SU-DHL-6 (cell line): ENCODE results near the gene CD151.

Source experiments
- H2AFZ ChIP-seq: fragments of 200-600 bp; sonication (generic); 2 replicates; pipeline ENCODE4 v1.6.1; 2014; ENCODE audit warnings: low read depth, mild to moderate bottlenecking, moderate library complexity, mixed read lengths, antibody characterized with exemption, low read length; ENCODE audit not compliant: severe bottlenecking
- H3F3A ChIP-seq: fragments of 200-600 bp; shearing (Covaris generic); 2 replicates; pipeline ENCODE4 v1.6.0; 2016; ENCODE audit warnings: antibody characterized with exemption, mild to moderate bottlenecking; ENCODE audit not compliant: insufficient read depth
- H3K27ac ChIP-seq: fragments of 200-600 bp; sonication (generic); 2 replicates; pipeline ENCODE4 v1.5.1; 2016; ENCODE audit warnings: low read depth, mild to moderate bottlenecking, low read length, moderate library complexity, mixed read lengths
- H3K27me3 ChIP-seq: fragments of 200-600 bp; sonication (generic), shearing (Covaris generic); 2 replicates; pipeline ENCODE4 v1.6.0; 2014; ENCODE audit warnings: mild to moderate bottlenecking, low read length
- H3K36me3 ChIP-seq: fragments of 200-600 bp; sonication (generic); 2 replicates; pipeline ENCODE4 v1.6.1; 2014; ENCODE audit warnings: mild to moderate bottlenecking, low read length, mixed read lengths
- H3K4me2 ChIP-seq: fragments of 300-600, 200-600 bp; shearing (Covaris generic), sonication (generic); 2 replicates; pipeline ENCODE4 v1.6.0; 2014; ENCODE audit warnings: low read length, low read depth, mild to moderate bottlenecking; ENCODE audit not compliant: poor library complexity, severe bottlenecking
- H3K4me3 ChIP-seq: fragments of 200-600 bp; sonication (generic); 2 replicates; pipeline ENCODE4 v1.5.1; 2014; ENCODE audit warnings: antibody characterized with exemption, low read length, mild to moderate bottlenecking, mixed read lengths; ENCODE audit not compliant: insufficient read depth, poor library complexity, severe bottlenecking
- H3K79me2 ChIP-seq: fragments of 200-600 bp; sonication (generic); 2 replicates; pipeline ENCODE4 v1.6.1; 2014; ENCODE audit warnings: mild to moderate bottlenecking, low read length, moderate library complexity; ENCODE audit not compliant: insufficient read depth
- H3K9ac ChIP-seq: fragments of 200-600 bp; sonication (generic); 2 replicates; pipeline ENCODE4 v1.7.0; 2014; ENCODE audit warnings: mild to moderate bottlenecking, low read length
- H3K9me2 ChIP-seq: fragments of 200-600 bp; sonication (generic); replicated peaks from 2 replicates; pipeline ENCODE4 v1.6.1; 2014; ENCODE audit warnings: low read length; ENCODE audit not compliant: insufficient read depth
- H3K9me3 ChIP-seq: fragments of 200-600 bp; sonication (generic); 2 replicates; pipeline ENCODE4 v1.6.1; 2014; ENCODE audit warnings: low read length, mixed read lengths; ENCODE audit not compliant: insufficient read depth
- H4K20me1 ChIP-seq: fragments of 200-600 bp; sonication (generic); 2 replicates; pipeline ENCODE4 v1.6.1; 2014; ENCODE audit warnings: low read depth, mild to moderate bottlenecking, antibody characterized with exemption, low read length, moderate library complexity, mixed read lengths
- EZH2phosphoT487 ChIP-seq: fragments of 200-600 bp; sonication (generic), shearing (Covaris generic); conservative IDR thresholded peaks from 2 replicates; pipeline ENCODE4 v1.6.1; 2018; ENCODE audit warnings: mild to moderate bottlenecking, antibody characterized with exemption, low read length, moderate library complexity, mixed read lengths
- TF ChIP-seq, protein P1 (sequence below): fragments of 200-600 bp; sonication (generic); IDR thresholded peaks from one replicate; pipeline ENCODE4 v1.5.1; 2017; ENCODE audit warnings: antibody characterized with exemption, mild to moderate bottlenecking, low read length, moderate library complexity; ENCODE audit not compliant: insufficient read depth, poor library complexity, severe bottlenecking

CD151 gene

DNA sequence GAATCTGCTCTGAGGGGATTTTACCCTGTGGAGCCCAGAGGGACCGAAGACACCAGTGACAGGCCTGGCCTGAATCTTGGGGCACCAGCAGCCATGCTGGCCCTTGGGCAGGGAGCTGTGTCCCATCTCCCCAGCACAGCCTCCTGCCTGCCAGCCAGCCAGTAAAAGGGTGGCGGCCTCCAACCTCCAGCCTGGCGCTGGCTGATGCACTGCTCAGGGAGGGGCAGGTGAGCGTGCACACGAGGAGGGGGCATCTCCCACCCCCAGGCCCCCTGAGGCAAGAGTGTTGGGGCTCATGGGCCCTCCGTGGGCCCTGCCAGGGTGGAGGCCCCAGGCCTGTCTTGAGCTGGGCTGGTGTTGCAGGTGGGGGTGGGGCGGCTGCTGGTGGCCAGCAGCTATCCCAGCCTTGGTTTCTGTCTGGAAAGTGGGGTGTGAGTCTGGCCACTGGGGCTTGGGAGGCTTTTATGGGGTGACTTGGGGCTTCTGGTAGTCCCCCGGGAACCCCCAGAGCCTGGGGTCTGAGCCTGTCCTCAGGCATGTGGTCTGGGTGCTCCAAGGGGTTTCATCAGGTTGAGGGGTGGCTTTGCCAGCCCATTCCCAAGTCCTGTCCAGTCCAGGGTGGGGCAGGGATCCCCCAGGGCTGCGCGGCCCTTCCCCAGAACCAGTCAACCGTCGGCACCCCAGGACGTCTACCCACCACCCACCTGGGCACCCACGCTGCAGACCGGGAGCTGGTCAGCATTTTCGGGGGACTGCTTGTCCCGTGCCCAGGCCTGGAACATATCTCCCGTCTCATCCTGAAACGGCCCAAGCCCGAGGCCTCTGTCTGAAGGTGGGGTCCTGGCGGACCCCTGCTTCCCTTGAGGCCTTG lies 27.7 kb downstream of the CD151 start:
- no peaks in the 10 kb centered on the region for H3F3A ChIP-seq
- no peak overlapping the region for H2AFZ ChIP-seq
- H3K27me3 ChIP-seq, result no peaks in the 10 kb centered on the region
- no peaks in the 10 kb centered on the region for H4K20me1 ChIP-seq
- H3K79me2 ChIP-seq, result no peaks in the 10 kb centered on the region
- H3K36me3 ChIP-seq, result no peaks in the 10 kb centered on the region
- H3K4me2 ChIP-seq, result no peak overlapping the region
- H3K9ac ChIP-seq, result no peak overlapping the region
- H3K27ac ChIP-seq, result no peak overlapping the region
- TF ChIP-seq EZH2phosphoT487, result no peak
- TF ChIP-seq, protein P1, sequence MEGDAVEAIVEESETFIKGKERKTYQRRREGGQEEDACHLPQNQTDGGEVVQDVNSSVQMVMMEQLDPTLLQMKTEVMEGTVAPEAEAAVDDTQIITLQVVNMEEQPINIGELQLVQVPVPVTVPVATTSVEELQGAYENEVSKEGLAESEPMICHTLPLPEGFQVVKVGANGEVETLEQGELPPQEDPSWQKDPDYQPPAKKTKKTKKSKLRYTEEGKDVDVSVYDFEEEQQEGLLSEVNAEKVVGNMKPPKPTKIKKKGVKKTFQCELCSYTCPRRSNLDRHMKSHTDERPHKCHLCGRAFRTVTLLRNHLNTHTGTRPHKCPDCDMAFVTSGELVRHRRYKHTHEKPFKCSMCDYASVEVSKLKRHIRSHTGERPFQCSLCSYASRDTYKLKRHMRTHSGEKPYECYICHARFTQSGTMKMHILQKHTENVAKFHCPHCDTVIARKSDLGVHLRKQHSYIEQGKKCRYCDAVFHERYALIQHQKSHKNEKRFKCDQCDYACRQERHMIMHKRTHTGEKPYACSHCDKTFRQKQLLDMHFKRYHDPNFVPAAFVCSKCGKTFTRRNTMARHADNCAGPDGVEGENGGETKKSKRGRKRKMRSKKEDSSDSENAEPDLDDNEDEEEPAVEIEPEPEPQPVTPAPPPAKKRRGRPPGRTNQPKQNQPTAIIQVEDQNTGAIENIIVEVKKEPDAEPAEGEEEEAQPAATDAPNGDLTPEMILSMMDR, result no peak
- H3K4me3 ChIP-seq, result no peak overlapping the region
- H3K9me3 ChIP-seq, result no peaks in the 10 kb centered on the region
- no peaks in the 10 kb centered on the region for H3K9me2 ChIP-seq

DNA sequence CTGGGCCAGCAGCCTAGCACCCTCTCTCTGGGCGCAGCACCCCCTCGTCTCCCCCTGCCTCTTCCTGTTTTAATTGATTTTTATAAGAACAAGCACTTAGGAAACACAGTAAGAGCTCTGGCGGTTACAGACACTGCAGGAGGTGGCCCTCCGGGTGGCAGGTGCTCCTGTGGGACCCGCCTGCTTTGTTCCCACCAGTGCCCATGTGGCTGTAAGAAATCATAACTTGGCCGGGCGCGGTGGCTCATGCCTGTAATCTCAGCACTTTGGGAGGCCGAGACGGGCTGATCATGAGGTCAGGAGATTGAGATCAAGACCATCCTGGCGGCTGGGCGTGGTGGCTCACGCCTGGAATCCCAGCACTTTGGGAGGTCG lies 28.3 kb downstream of the CD151 start:
- Histone ChIP-seq H3K9ac (no peak overlapping the region), H3K27ac (no peak overlapping the region), H2AFZ (no peak overlapping the region), H3K79me2 (no peaks in the 10 kb centered on the region), H3K9me3 (no peaks in the 10 kb centered on the region), H4K20me1 (no peaks in the 10 kb centered on the region), H3K4me2 (no peak overlapping the region), H3K4me3 (no peak overlapping the region), H3K27me3 (no peaks in the 10 kb centered on the region), H3K9me2 (no peaks in the 10 kb centered on the region), H3F3A (no peaks in the 10 kb centered on the region), H3K36me3 (no peaks in the 10 kb centered on the region)
- TF ChIP-seq, protein P1, result no peak
- no peak for TF ChIP-seq EZH2phosphoT487

DNA sequence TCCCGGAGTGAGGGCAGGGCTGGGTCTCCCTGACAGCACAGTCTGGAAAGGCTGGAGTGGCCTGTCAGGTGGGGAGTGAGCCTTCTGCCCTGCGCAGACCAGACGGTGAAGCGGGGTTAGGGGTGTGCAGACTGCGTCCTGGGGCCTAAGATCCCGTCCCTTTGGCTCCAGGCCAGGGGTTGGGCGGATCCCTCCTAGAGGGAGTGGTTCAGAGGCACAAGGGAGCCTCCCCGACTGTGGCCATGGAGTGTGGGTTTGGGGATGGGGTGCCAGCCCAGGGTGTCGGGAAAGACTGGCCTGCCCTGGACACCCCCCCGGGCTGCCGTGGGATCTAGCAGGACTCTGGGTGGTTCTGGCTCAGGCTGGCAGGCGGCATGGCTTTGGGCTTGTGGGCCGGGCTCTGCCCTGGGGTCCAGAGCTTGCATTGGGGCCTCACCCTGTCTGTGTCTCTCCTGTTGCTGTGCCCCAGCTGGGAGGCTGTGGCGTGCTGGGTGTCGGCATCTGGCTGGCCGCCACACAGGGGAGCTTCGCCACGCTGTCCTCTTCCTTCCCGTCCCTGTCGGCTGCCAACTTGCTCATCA lies 29.4 kb downstream of the CD151 start:
- H3K9me2 ChIP-seq, result no peaks in the 10 kb centered on the region
- no peaks in the 10 kb centered on the region for H3K9me3 ChIP-seq
- no peaks in the 10 kb centered on the region for H4K20me1 ChIP-seq
- H3K27ac ChIP-seq, result no peak overlapping the region
- H3K4me3 ChIP-seq, result no peak overlapping the region
- H3K9ac ChIP-seq, result no peak overlapping the region
- TF ChIP-seq, protein P1, result no peak
- no peak for TF ChIP-seq EZH2phosphoT487
- no peaks in the 10 kb centered on the region for H3F3A ChIP-seq
- no peaks in the 10 kb centered on the region for H3K27me3 ChIP-seq
- no peak overlapping the region for H3K4me2 ChIP-seq
- no peaks in the 10 kb centered on the region for H3K79me2 ChIP-seq
- no peaks in the 10 kb centered on the region for H3K36me3 ChIP-seq
- no peak overlapping the region for H2AFZ ChIP-seq
